Measurements from ENCODE around the gene NACC2. TPM values are rescaled to one million over a fixed set of nuclear protein-coding genes. Genes with fewer than 3 reads are reported as not detected.

NACC2 gene
- polyA plus RNA-seq, 3 donors, result 8.1 to 32.4 (median 8.7) TPM

DNA sequence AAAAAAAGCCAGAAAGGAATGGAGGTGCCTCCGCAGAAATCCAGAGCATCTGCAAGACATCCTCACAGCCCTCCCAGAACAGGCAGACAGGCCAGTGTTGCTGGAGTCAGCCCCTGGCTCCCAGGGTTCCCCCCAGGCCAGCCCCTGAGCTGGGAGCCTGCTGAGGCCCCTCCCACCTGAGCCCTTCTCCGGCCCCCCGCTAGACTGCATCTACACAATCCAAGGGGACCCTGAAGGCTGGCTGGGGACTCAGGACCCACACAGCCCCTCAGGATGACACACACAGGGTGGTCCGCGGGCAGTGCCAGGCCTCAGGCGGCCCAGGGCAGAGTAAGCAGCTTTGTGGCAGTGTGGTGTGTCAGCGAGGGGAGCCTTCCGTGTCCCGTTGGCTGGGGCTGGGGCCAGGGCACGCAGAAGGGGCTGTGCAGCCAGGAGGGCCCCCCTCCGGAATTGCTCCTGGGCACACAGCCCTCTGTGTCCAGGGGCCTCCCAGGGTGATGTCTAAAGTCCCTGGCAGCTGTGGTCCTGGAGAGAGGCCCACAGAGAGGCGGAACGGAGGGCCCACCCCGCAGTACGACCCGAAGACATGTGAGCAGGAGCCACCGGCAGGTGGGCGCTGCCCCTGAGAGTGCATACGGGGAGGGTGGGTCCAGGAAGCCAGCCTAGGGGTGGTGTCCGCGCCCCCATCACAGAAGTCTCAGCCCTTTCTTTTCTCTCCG is 20.7 kb upstream of the NACC2 start:
- Mint-ChIP-seq H3K9me3 (peaks cover 0 to 2% (median 0%) of the 10 kb centered on the region in 7 donors), H3K4me3 (no peak overlapping the region), H3K27me3 (ENCODE audit: low read depth in 3 of 3) (peaks cover 0 to 3% (median 2%) of the 10 kb centered on the region in 3 donors), H3K27ac (no peak overlapping the region), H3K4me1 (peaks cover 27% of the 10 kb centered on the region), H3K36me3 (peaks cover 17 to 35% of the 10 kb centered on the region in 2 donors)
- peaks cover 42% of the 10 kb centered on the region for H4K20me1 ChIP-seq (ENCODE audit: insufficient read depth, low read length)
- H3K9ac ChIP-seq (ENCODE audit: insufficient read depth, low read length, poor library complexity, severe bottlenecking), result no peak overlapping the region
- peaks cover 0 to 2% of the 10 kb centered on the region in 2 donors for H3K27me3 ChIP-seq (ENCODE audit: control insufficient read depth in 2 of 2, insufficient read depth in 2 of 2, low read length in 2 of 2)
- no peaks in the 10 kb centered on the region for H3K9me3 ChIP-seq (replicated peaks in 1 of 2; ENCODE audit: control insufficient read depth in 1 of 2, insufficient read depth in 1 of 2, low read length in 2 of 2)
- DNase-seq, result no peak
- H3K27ac ChIP-seq (ENCODE audit: low read depth in 1 of 2, low read length in 2 of 2), result no peak overlapping the region
- no peak overlapping the region for H3K4me3 ChIP-seq (replicated peaks in 1 of 3; ENCODE audit: low read depth in 2 of 3, low read length in 3 of 3)
- intact Hi-C loops (cut with micrococcal nuclease), result loop anchor here in 1 of 2 donors (5.0 kb wide), 1 partner anchor 38 kb away; no protein-coding TSS in a partner anchor
- H2AFZ ChIP-seq (ENCODE audit: insufficient read depth, low read depth, low read length, poor library complexity, severe bottlenecking), result no peak overlapping the region
- H3K4me2 ChIP-seq (replicated peaks; ENCODE audit: extremely low read depth, low read length, poor library complexity, severe bottlenecking), result no peak overlapping the region
- peaks cover 22 to 40% of the 10 kb centered on the region in 2 donors for H3K4me1 ChIP-seq (ENCODE audit: control insufficient read depth in 1 of 2, insufficient read depth in 2 of 2, low read length in 2 of 2)
- WGBS (ENCODE audit: insufficient coverage), result 96% methylated on average over 17 of the region's 22 CpGs
- peaks cover 37% of the 10 kb centered on the region for H3K79me2 ChIP-seq (ENCODE audit: insufficient read depth, low read length)
- TF ChIP-seq, protein P1, sequence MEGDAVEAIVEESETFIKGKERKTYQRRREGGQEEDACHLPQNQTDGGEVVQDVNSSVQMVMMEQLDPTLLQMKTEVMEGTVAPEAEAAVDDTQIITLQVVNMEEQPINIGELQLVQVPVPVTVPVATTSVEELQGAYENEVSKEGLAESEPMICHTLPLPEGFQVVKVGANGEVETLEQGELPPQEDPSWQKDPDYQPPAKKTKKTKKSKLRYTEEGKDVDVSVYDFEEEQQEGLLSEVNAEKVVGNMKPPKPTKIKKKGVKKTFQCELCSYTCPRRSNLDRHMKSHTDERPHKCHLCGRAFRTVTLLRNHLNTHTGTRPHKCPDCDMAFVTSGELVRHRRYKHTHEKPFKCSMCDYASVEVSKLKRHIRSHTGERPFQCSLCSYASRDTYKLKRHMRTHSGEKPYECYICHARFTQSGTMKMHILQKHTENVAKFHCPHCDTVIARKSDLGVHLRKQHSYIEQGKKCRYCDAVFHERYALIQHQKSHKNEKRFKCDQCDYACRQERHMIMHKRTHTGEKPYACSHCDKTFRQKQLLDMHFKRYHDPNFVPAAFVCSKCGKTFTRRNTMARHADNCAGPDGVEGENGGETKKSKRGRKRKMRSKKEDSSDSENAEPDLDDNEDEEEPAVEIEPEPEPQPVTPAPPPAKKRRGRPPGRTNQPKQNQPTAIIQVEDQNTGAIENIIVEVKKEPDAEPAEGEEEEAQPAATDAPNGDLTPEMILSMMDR (IDR thresholded peaks at IDR 0.05), result no peak
- H3K36me3 ChIP-seq (replicated peaks in 1 of 2; ENCODE audit: control insufficient read depth in 1 of 2, insufficient read depth in 2 of 2, low read length in 2 of 2), result peaks cover 21 to 33% of the 10 kb centered on the region in 2 donors

DNA sequence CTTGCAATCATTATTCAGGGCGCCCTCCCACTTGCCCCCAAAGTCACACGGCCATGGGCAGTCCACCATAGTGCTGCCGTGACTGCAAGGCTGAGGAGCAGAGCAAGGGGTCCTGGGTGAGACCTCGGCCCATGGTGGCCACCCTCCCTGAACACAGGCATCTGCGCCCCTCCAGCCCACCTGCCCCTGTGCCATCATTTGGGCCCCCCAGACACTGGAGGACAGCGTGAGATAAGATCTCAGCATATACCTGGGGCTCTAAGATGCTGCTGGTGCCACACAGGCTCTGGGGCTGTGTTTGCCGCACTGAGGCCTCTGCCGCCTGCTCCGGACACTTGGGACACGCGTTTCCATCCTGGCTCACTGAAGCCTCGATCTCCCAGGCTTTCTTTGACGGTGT is 20.1 kb upstream of the NACC2 start:
- peaks cover 28 to 46% of the 10 kb centered on the region in 2 donors for H3K4me1 ChIP-seq (ENCODE audit: control insufficient read depth in 1 of 2, insufficient read depth in 2 of 2, low read length in 2 of 2)
- H3K27me3 ChIP-seq (ENCODE audit: control insufficient read depth in 2 of 2, insufficient read depth in 2 of 2, low read length in 2 of 2), result peaks cover 0 to 2% of the 10 kb centered on the region in 2 donors
- peaks cover 42% of the 10 kb centered on the region for H4K20me1 ChIP-seq (ENCODE audit: insufficient read depth, low read length)
- DNase-seq, result no peak
- no peak overlapping the region for H3K4me3 ChIP-seq (replicated peaks in 1 of 3; ENCODE audit: low read depth in 2 of 3, low read length in 3 of 3)
- H3K79me2 ChIP-seq (ENCODE audit: insufficient read depth, low read length), result peaks cover 37% of the 10 kb centered on the region
- peaks cover 17 to 35% of the 10 kb centered on the region in 2 donors for H3K36me3 Mint-ChIP-seq
- no peak overlapping the region for H3K4me2 ChIP-seq (replicated peaks; ENCODE audit: extremely low read depth, low read length, poor library complexity, severe bottlenecking)
- peaks cover 33% of the 10 kb centered on the region for H3K4me1 Mint-ChIP-seq
- TF ChIP-seq, protein P1 (IDR thresholded peaks at IDR 0.05), result no peak
- H3K9me3 ChIP-seq (replicated peaks in 1 of 2; ENCODE audit: control insufficient read depth in 1 of 2, insufficient read depth in 1 of 2, low read length in 2 of 2), result no peaks in the 10 kb centered on the region
- peaks cover 0 to 2% (median 0%) of the 10 kb centered on the region in 7 donors for H3K9me3 Mint-ChIP-seq
- no peak overlapping the region for H3K27ac ChIP-seq (ENCODE audit: low read depth in 1 of 2, low read length in 2 of 2)
- H2AFZ ChIP-seq (ENCODE audit: insufficient read depth, low read depth, low read length, poor library complexity, severe bottlenecking), result no peak overlapping the region
- H3K4me3 Mint-ChIP-seq, result no peak overlapping the region
- WGBS (ENCODE audit: insufficient coverage), result 95% methylated on average over 13 of the region's 13 CpGs
- peaks cover 21 to 33% of the 10 kb centered on the region in 2 donors for H3K36me3 ChIP-seq (replicated peaks in 1 of 2; ENCODE audit: control insufficient read depth in 1 of 2, insufficient read depth in 2 of 2, low read length in 2 of 2)
- no peak overlapping the region for H3K9ac ChIP-seq (ENCODE audit: insufficient read depth, low read length, poor library complexity, severe bottlenecking)
- intact Hi-C loops (cut with micrococcal nuclease), result loop anchor here in 1 of 2 donors (5.0 kb wide), 1 partner anchor 38 kb away; no protein-coding TSS in a partner anchor
- peak overlapping the region in 2 of 7 donors; percentile 21 to 34 for H3K27ac Mint-ChIP-seq
- peaks cover 0 to 5% (median 2%) of the 10 kb centered on the region in 3 donors for H3K27me3 Mint-ChIP-seq (ENCODE audit: low read depth in 3 of 3)

Data from CD14-positive monocyte (primary cell).